ENCODE measurements around the gene PRKG1.
"Not testable (repeated sequence)": the region's sequence is repeated elsewhere in the genome, so short reads cannot be mapped to it uniquely, and the experiment has no call there.

Gene PRKG1

DNA sequence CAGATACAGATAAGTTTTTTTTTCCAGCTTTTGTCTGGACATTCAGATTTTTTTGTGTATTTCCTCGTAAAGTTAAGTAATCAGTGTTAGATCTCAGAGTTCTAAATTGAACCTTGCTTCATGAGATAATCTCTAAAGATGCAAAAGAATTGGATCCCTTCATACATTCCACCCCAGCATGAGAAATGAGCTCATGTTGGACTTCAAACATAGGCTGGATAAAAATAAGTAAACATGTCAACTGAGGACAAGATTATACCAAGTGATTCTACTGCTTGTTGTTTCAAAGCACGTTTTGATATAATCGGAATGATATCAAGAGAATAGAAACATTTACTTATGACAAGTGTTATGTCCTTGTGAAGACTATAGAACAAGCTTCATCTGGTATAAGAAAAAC lies 1122.8 kb downstream of the PRKG1 start:
- TF ChIP-seq, protein P1, sequence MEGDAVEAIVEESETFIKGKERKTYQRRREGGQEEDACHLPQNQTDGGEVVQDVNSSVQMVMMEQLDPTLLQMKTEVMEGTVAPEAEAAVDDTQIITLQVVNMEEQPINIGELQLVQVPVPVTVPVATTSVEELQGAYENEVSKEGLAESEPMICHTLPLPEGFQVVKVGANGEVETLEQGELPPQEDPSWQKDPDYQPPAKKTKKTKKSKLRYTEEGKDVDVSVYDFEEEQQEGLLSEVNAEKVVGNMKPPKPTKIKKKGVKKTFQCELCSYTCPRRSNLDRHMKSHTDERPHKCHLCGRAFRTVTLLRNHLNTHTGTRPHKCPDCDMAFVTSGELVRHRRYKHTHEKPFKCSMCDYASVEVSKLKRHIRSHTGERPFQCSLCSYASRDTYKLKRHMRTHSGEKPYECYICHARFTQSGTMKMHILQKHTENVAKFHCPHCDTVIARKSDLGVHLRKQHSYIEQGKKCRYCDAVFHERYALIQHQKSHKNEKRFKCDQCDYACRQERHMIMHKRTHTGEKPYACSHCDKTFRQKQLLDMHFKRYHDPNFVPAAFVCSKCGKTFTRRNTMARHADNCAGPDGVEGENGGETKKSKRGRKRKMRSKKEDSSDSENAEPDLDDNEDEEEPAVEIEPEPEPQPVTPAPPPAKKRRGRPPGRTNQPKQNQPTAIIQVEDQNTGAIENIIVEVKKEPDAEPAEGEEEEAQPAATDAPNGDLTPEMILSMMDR (conservative IDR thresholded peaks at IDR 0.05; ENCODE audit: low read length) = no peak
- TF ChIP-seq EZH2phosphoT487 (IDR thresholded peaks at IDR 0.05; ENCODE audit: borderline replicate concordance) = no peak
- no peaks in the 10 kb centered on the region for H3F3A ChIP-seq (ENCODE audit: low read depth)
- no peak overlapping the region for H3K4me2 ChIP-seq (ENCODE audit: low read depth, low read length, poor library complexity, severe bottlenecking)
- H3K4me1 ChIP-seq (ENCODE audit: insufficient read depth, low read length, poor library complexity, severe bottlenecking) = no peaks in the 10 kb centered on the region
- H3K9me3 ChIP-seq (ENCODE audit: insufficient read depth, low read depth, low read length) = no peaks in the 10 kb centered on the region
- H3K27me3 ChIP-seq (ENCODE audit: insufficient read depth, low read length, poor library complexity, severe bottlenecking) = no peaks in the 10 kb centered on the region
- H3K9me2 ChIP-seq (replicated peaks; ENCODE audit: low read depth, low read length) = no peaks in the 10 kb centered on the region
- H3K9ac ChIP-seq (ENCODE audit: low read depth, low read length, poor library complexity, severe bottlenecking) = no peak overlapping the region
- no peak overlapping the region for H3K4me3 ChIP-seq (ENCODE audit: low read length, poor library complexity, severe bottlenecking)
- no peak overlapping the region for H2AFZ ChIP-seq (ENCODE audit: low read length)
- no peaks in the 10 kb centered on the region for H3K79me2 ChIP-seq (ENCODE audit: insufficient read depth, low read length)
- no peaks in the 10 kb centered on the region for H4K20me1 ChIP-seq (ENCODE audit: insufficient read depth, low read length, poor library complexity, severe bottlenecking)
- no peaks in the 10 kb centered on the region for H3K36me3 ChIP-seq (ENCODE audit: insufficient read depth, low read length)

DNA sequence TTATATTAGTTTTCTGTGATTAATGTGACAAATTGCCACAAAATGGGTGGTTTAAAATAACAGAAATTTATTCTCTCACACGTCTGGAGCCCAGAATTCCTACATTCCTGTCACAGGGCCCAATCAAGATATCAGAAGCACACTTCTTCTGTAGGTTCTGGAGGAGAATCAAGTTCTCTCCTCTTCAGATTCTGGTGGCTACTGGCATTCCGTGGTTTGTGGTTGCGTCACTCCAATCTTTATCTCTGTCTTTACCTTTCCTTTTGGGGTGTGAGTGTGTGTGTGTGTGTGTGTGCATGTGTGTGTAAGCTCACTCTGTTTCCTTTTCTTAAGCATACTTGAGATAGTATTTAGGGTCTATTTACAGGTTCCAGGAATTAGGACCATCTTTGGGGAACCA lies 1124.3 kb downstream of the PRKG1 start:
- TF ChIP-seq, protein P1 (conservative IDR thresholded peaks at IDR 0.05; ENCODE audit: low read length) = no peak
- TF ChIP-seq EZH2phosphoT487 (IDR thresholded peaks at IDR 0.05; ENCODE audit: borderline replicate concordance) = no peak
- Histone ChIP-seq H2AFZ (ENCODE audit: low read length) (no peak overlapping the region), H3K4me2 (ENCODE audit: low read depth, low read length, poor library complexity, severe bottlenecking) (no peak overlapping the region), H3K9me2 (replicated peaks; ENCODE audit: low read depth, low read length) (no peaks in the 10 kb centered on the region), H4K20me1 (ENCODE audit: insufficient read depth, low read length, poor library complexity, severe bottlenecking) (no peaks in the 10 kb centered on the region), H3F3A (ENCODE audit: low read depth) (no peaks in the 10 kb centered on the region), H3K4me3 (ENCODE audit: low read length, poor library complexity, severe bottlenecking) (no peak overlapping the region), H3K27me3 (ENCODE audit: insufficient read depth, low read length, poor library complexity, severe bottlenecking) (no peaks in the 10 kb centered on the region), H3K36me3 (ENCODE audit: insufficient read depth, low read length) (no peaks in the 10 kb centered on the region), H3K79me2 (ENCODE audit: insufficient read depth, low read length) (no peaks in the 10 kb centered on the region), H3K4me1 (ENCODE audit: insufficient read depth, low read length, poor library complexity, severe bottlenecking) (no peaks in the 10 kb centered on the region), H3K9ac (ENCODE audit: low read depth, low read length, poor library complexity, severe bottlenecking) (no peak overlapping the region), H3K9me3 (ENCODE audit: insufficient read depth, low read depth, low read length) (no peaks in the 10 kb centered on the region)

DNA sequence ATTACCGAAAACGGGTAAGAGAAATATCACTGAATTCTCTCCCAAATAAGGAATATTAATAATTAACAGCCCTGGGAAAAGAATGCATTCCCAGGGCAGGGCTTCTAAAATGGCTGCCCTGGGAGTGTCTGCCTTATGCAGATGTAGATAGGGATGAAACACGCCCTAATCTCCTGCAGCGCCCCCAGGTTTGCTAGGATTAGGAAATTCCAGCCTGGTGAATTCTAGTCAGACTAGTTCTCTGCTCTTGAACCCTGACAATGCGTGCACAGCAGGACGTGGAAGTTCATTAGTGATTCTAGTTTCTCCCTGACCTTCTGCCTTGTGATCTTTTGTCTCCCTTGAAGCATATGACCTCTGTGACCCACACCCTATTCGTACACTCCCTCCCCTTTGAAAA lies 1130.6 kb downstream of the PRKG1 start:
- H3K4me3 ChIP-seq (ENCODE audit: low read length, poor library complexity, severe bottlenecking); H3F3A ChIP-seq (ENCODE audit: low read depth); H3K36me3 ChIP-seq (ENCODE audit: insufficient read depth, low read length); H3K9ac ChIP-seq (ENCODE audit: low read depth, low read length, poor library complexity, severe bottlenecking); H3K4me2 ChIP-seq (ENCODE audit: low read depth, low read length, poor library complexity, severe bottlenecking); H3K9me2 ChIP-seq (replicated peaks; ENCODE audit: low read depth, low read length); H3K79me2 ChIP-seq (ENCODE audit: insufficient read depth, low read length); H2AFZ ChIP-seq (ENCODE audit: low read length); H3K27me3 ChIP-seq (ENCODE audit: insufficient read depth, low read length, poor library complexity, severe bottlenecking); H4K20me1 ChIP-seq (ENCODE audit: insufficient read depth, low read length, poor library complexity, severe bottlenecking); H3K9me3 ChIP-seq (ENCODE audit: insufficient read depth, low read depth, low read length); H3K4me1 ChIP-seq (ENCODE audit: insufficient read depth, low read length, poor library complexity, severe bottlenecking): not testable (repeated sequence)

DNA sequence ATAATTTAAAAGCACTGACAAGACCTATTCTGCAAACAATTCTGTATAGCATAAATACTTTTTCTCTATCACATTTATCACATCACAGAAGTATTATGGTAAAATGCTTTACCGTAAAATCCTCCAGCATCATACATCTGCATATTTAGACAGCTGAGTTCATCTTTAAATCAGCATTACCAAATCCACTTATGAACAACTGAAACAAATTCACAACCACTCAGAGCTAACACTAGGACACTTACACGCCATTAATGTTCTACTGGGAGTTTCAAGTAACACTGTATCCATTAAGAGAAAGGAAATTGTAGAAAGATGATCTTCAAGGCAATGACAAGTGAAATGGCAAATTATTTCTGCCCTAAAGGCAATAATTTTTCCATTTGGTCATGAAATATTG lies 1134.1 kb downstream of the PRKG1 start:
- Histone ChIP-seq H3K4me2 (ENCODE audit: low read depth, low read length, poor library complexity, severe bottlenecking) (no peak overlapping the region), H3K9me2 (replicated peaks; ENCODE audit: low read depth, low read length) (no peaks in the 10 kb centered on the region), H2AFZ (ENCODE audit: low read length) (no peak overlapping the region), H3K9me3 (ENCODE audit: insufficient read depth, low read depth, low read length) (no peaks in the 10 kb centered on the region), H3K9ac (ENCODE audit: low read depth, low read length, poor library complexity, severe bottlenecking) (no peak overlapping the region), H3K79me2 (ENCODE audit: insufficient read depth, low read length) (no peaks in the 10 kb centered on the region), H3K4me1 (ENCODE audit: insufficient read depth, low read length, poor library complexity, severe bottlenecking) (no peaks in the 10 kb centered on the region), H3K27me3 (ENCODE audit: insufficient read depth, low read length, poor library complexity, severe bottlenecking) (no peaks in the 10 kb centered on the region), H4K20me1 (ENCODE audit: insufficient read depth, low read length, poor library complexity, severe bottlenecking) (no peaks in the 10 kb centered on the region), H3K4me3 (ENCODE audit: low read length, poor library complexity, severe bottlenecking) (no peak overlapping the region), H3K36me3 (ENCODE audit: insufficient read depth, low read length) (no peaks in the 10 kb centered on the region), H3F3A (ENCODE audit: low read depth) (no peaks in the 10 kb centered on the region)
- no peak for TF ChIP-seq EZH2phosphoT487 (IDR thresholded peaks at IDR 0.05; ENCODE audit: borderline replicate concordance)
- TF ChIP-seq, protein P1 (conservative IDR thresholded peaks at IDR 0.05; ENCODE audit: low read length) = no peak

Measured in Loucy (cell line).